Left forelimb (tissue), 1 donor: ENCODE results near the gene MMP1.
"Not testable (repeated sequence)": the region's sequence is repeated elsewhere in the genome, so short reads cannot be mapped to it uniquely, and the experiment has no call there.

Experiments used
- DNase-seq: peaks from one replicate; pipeline ENCODE4 v3.0.0-alpha.2; 2018; ENCODE audit warnings: low spot score

Gene MMP1

DNA sequence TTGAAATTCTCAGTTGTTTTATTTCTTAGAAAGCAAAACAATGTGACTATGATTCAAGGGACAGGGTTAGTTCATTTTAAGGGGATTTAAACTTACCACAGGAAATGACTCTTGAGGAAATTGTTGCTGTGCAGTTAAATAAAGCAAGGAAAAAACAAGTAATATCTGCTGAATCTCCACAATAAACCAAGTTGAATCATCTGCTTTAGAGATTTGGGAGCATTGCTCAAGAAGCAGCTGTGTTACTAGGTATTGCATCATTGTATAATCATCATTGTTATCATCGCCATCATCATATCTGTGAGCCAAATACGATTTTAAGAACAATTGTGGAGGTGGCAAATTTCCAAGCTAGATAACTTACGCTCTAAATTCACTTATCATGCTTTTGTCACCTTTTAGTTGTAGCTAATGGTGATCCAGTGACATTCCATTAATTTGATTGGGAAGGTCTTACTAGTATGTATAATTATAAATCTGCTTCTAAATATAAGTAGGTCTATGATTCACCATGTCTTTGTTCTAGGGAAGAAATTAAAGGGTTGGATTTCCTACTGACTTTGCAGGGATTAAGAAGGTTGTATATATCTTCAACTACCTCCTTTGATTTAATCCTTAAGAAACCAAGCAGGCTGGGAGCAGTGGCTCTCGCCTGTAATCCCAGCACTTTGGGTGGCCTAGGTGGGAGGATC lies 37.5 kb downstream of the MMP1 start:
- DNase-seq = no peak

DNA sequence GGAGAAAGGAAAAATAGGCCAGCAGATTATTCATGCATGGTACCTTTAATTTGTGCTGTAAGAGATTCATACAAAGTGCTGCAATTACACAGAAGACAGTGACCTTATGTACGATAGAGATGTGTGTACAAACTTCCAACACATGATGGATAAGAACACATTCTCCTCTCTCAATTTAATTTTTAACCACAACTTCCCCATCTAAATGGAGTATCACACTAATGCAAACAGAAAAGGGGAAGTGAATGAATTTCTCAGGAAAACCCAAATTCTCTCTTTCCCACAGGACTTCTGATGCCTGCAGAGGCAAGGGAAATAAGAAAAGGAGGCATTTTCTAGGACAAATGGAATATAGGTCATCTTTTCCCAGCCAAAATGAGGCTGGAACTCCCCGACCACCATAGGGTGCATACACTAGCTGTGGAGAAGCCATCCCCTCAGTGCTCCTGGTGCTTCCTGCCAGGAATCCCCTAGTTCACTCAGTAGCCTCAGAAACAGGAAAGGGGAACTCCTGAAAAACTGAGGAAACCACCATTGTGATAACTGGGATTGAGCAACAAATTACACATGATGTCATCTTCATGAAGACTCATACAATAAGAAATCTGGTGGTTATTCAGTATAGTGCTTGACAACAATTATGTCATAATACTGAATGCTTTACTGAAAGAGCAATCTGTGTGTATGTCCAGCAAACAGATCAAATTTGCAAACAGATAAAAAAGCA lies 40.0 kb downstream of the MMP1 start:
- no peak for DNase-seq

DNA sequence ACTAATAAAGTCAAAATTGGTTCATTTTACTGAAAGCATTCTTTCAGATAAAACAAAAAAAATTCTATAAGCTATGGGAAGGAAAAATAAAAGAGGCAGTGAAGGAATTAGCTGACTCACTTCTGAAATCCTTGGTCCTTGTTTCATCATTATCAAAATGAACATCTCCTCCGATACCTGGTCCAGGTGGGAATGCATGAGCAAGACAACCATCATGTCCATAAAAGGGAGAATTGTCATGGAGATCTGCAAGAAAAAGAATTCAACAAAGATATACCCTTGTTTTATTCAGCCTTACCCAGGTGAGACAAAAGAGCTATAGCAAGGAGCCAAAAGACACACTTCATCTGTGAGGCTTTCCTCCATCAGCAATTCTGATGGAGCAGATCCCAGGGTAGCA lies 44.7 kb downstream of the MMP1 start:
- DNase-seq = no peak

DNA sequence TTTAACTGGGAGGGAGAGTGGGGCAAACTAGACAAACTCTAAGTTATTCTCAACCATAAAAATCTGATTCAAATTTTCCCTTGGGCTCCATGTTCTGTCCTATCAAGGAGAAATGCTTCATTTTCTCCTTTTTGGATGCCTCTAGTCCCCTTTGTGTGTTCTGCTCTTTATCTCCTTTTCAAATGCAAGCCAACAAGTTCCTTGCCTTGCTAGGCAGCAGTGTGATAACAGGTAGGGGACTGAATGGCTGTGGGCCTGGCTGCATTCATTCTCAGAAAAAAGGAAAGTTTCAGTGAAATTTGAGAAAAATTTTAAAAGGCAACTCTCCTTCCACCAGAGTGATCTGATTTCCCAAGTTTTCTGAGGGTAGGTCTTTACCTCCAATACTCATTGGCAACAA lies 46.3 kb downstream of the MMP1 start:
- DNase-seq = no peak

- no peak for DNase-seq
Measured at GRCh38 chr11:102749101-102749722, 48.7 kb downstream of the MMP1 start.

GRCh38 chr11:102746746-102747578 lies 51.0 kb downstream of the MMP1 start:
- not testable (repeated sequence) for DNase-seq
